ENCODE data around the gene MYO1B. TPM values are rescaled to one million over a fixed set of nuclear protein-coding genes. Genes with fewer than 3 reads are reported as not detected.

MYO1B gene
- total and polyA plus RNA-seq, 2 of the 4 experiments (the other 2 are of a cell fraction) = 57.2 to 116 TPM

DNA sequence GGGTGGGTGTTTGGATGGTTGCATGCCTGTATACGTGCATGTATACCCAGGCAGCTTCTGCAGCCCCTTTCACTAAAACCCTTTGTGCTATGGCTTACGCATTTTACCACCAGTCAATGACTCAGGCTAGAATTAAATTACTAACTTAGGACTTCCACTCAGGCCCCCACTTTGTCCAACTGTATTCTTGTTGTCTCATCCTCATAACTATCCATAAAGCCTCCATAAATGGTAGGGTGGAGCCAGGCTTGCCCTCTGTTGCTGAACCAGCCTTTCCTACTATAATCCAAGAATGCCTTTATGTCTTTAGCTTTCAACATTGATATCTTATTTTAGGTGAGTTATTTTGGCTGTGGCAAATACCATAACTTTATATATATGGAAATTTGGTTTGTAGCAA is 119.9 kb downstream of the MYO1B start:
- no CpG with 5 or more reads among the region's 2 CpGs for WGBS, 2 experiments (ENCODE audit: extremely low coverage in 2 of 2, insufficient read length in 1 of 2)

More for the DNA sequence above, 119.9 kb downstream of the MYO1B start:
- dilution Hi-C loops (cut with HindIII; ENCODE audit: low sequenced_read_pairs, unreplicated experiment) = no loop called here
- Histone ChIP-seq H3K9me1 (ENCODE audit: insufficient read depth, low read length) (peaks cover 25% of the 10 kb centered on the region), H3K4ac (ENCODE audit: low read depth, low read length) (peak overlapping the region; percentile 55), H2BK120ac (ENCODE audit: low read depth, low read length) (peak overlapping the region; percentile 44; the same call in 1 of the 2 replicates), H2BK5ac (ENCODE audit: low read depth, low read length, poor library complexity, severe bottlenecking) (peak overlapping the region; percentile 47), H3K27me3 (ENCODE audit: control insufficient read depth, insufficient read depth, low read length) (no peaks in the 10 kb centered on the region), H4K5ac (ENCODE audit: low read depth, low read length) (peak overlapping the region; percentile 32; the same call in 1 of the 2 replicates), H3K23ac (ENCODE audit: low read depth, low read length) (no peak overlapping the region), H3K56ac (ENCODE audit: extremely low read depth, insufficient read depth, low read length) (no peak overlapping the region), H2BK15ac (ENCODE audit: low read depth, low read length) (peak overlapping the region; percentile 55; the same call in 2 of the 3 replicates), H4K20me1 (ENCODE audit: insufficient read depth, low read length) (no peaks in the 10 kb centered on the region), H3K9ac (ENCODE audit: low read depth, low read length) (no peak overlapping the region), H2AK9ac (replicated peaks; ENCODE audit: low read depth, low read length, poor library complexity) (no peak overlapping the region), H3K4me2 (ENCODE audit: low read depth, low read length) (no peak overlapping the region), H2BK20ac (ENCODE audit: low read depth, low read length) (peak overlapping the region; percentile 62; the same call in 1 of the 2 replicates), H3K79me1 (ENCODE audit: low read depth in 1 of 2, low read length in 2 of 2) (peaks cover 25 to 50% of the 10 kb centered on the region in 2 experiments), H4K8ac (ENCODE audit: low read depth in 2 of 2, low read length in 2 of 2) (peak overlapping the region in 1 of 2 experiments; percentile 68; a peak in 1 of 4 replicates), H3K4me1 (ENCODE audit: control insufficient read depth, insufficient read depth, low read length) (peaks cover 27% of the 10 kb centered on the region), H4K91ac (ENCODE audit: insufficient read depth, low read depth, low read length) (peak overlapping the region; percentile 61; the same call in 1 of the 2 replicates), H3K4me3 (ENCODE audit: insufficient read depth, low read depth, low read length) (no peak overlapping the region), H2AK5ac (ENCODE audit: low read depth, low read length) (peak overlapping the region; percentile 67; the same call in 1 of the 2 replicates), H3K14ac (replicated peaks; ENCODE audit: low read depth, low read length) (0 out of 2 replicates have a peak overlapping the region, but pooled peaks have one; percentile 56), H3K9me3 (ENCODE audit: control insufficient read depth, insufficient read depth, low read length) (no peaks in the 10 kb centered on the region), H3K36me3 (ENCODE audit: control insufficient read depth, insufficient read depth, low read length) (peaks cover 44% of the 10 kb centered on the region), H3K18ac (ENCODE audit: low read depth, low read length) (peak overlapping the region; percentile 93), H3K27ac (ENCODE audit: insufficient read depth, low read length) (peak overlapping the region; percentile 42; the same call in 1 of the 2 replicates), H2AFZ (replicated peaks; ENCODE audit: low read length, poor library complexity) (no peak overlapping the region)
- in situ Hi-C loops (cut with MboI; ENCODE audit: low sequenced_read_pairs) = no loop called here
- ATAC-seq (ENCODE audit: low read depth) (no peak), DNase-seq (no peak)
- CTCF ChIA-PET = no interaction called here
- BruUV-seq (replicated peaks) = no TSS peak
- POLR2A ChIA-PET (ENCODE audit: unreplicated experiment) = no interaction called here
- TF ChIP-seq, protein P1, sequence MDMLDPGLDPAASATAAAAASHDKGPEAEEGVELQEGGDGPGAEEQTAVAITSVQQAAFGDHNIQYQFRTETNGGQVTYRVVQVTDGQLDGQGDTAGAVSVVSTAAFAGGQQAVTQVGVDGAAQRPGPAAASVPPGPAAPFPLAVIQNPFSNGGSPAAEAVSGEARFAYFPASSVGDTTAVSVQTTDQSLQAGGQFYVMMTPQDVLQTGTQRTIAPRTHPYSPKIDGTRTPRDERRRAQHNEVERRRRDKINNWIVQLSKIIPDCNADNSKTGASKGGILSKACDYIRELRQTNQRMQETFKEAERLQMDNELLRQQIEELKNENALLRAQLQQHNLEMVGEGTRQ (IDR thresholded peaks at IDR 0.05; ENCODE audit: low read depth, low read length) = no peak
- TF ChIP-seq BHLHE40 (IDR thresholded peaks at IDR 0.05; ENCODE audit: low read depth, low read length) (no peak), RAD21 (IDR thresholded peaks at IDR 0.05; ENCODE audit: low read length) (no peak), MAFK (IDR thresholded peaks at IDR 0.05; ENCODE audit: low read depth, low read length) (no peak), RFX5 (IDR thresholded peaks at IDR 0.05; ENCODE audit: low read depth, low read length) (no peak), FOS (IDR thresholded peaks at IDR 0.05; ENCODE audit: low read depth, low read length) (no peak), NFE2L2 (IDR thresholded peaks at IDR 0.05; ENCODE audit: low read depth, low read length) (no peak), MAZ (IDR thresholded peaks at IDR 0.05; ENCODE audit: borderline replicate concordance, low read depth, low read length) (no peak), SMC3 (IDR thresholded peaks at IDR 0.05; ENCODE audit: low read depth, low read length) (no peak)
- TF ChIP-seq, protein P2, sequence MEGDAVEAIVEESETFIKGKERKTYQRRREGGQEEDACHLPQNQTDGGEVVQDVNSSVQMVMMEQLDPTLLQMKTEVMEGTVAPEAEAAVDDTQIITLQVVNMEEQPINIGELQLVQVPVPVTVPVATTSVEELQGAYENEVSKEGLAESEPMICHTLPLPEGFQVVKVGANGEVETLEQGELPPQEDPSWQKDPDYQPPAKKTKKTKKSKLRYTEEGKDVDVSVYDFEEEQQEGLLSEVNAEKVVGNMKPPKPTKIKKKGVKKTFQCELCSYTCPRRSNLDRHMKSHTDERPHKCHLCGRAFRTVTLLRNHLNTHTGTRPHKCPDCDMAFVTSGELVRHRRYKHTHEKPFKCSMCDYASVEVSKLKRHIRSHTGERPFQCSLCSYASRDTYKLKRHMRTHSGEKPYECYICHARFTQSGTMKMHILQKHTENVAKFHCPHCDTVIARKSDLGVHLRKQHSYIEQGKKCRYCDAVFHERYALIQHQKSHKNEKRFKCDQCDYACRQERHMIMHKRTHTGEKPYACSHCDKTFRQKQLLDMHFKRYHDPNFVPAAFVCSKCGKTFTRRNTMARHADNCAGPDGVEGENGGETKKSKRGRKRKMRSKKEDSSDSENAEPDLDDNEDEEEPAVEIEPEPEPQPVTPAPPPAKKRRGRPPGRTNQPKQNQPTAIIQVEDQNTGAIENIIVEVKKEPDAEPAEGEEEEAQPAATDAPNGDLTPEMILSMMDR (conservative IDR thresholded peaks at IDR 0.05; ENCODE audit: low read depth, low read length) = no peak
- TF ChIP-seq, protein P3, sequence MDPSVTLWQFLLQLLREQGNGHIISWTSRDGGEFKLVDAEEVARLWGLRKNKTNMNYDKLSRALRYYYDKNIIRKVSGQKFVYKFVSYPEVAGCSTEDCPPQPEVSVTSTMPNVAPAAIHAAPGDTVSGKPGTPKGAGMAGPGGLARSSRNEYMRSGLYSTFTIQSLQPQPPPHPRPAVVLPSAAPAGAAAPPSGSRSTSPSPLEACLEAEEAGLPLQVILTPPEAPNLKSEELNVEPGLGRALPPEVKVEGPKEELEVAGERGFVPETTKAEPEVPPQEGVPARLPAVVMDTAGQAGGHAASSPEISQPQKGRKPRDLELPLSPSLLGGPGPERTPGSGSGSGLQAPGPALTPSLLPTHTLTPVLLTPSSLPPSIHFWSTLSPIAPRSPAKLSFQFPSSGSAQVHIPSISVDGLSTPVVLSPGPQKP (IDR thresholded peaks at IDR 0.05; ENCODE audit: borderline replicate concordance, low read depth, low read length) = no peak
- intact Hi-C loops (cut with micrococcal nuclease) = loop anchor here (5.0 kb wide), 3 partner anchors 68 to 198 kb away; partner anchors contain the start of gene MYO1B

Measured in IMR-90 (cell line).